OCI-LY1 (cell line): ENCODE measurements around the gene POLG2.
A peak's percentile ranks its signal among the peaks of the same experiment; 100 is the strongest.
"Not testable (repeated sequence)": the region's sequence is repeated elsewhere in the genome, so short reads cannot be mapped to it uniquely, and the experiment has no call there.

Experiments
- H2AFZ ChIP-seq: fragments of 200-600 bp; sonication (generic), shearing (Covaris generic); 2 replicates; pipeline ENCODE4 v1.6.0; 2014; ENCODE audit warnings: antibody characterized with exemption, mild to moderate bottlenecking, low read length
- H3F3A ChIP-seq: fragments of 200-600 bp; sonication (generic), shearing (Covaris generic); 2 replicates; pipeline ENCODE4 v1.6.0; 2014; ENCODE audit warnings: mild to moderate bottlenecking, antibody characterized with exemption, low read length, moderate library complexity; ENCODE audit not compliant: insufficient read depth
- H3K27ac ChIP-seq: fragments of 200-600 bp; sonication (generic); 2 replicates; pipeline ENCODE4 v1.5.1; 2014; ENCODE audit warnings: low read length, mixed run types, mild to moderate bottlenecking, low read depth; ENCODE audit not compliant: poor library complexity, severe bottlenecking
- H3K27me3 ChIP-seq: fragments of 200-600 bp; sonication (generic); 2 replicates; pipeline ENCODE4 v1.6.0; 2014; ENCODE audit warnings: antibody characterized with exemption, mild to moderate bottlenecking, low read length, moderate library complexity; ENCODE audit not compliant: insufficient read depth
- H3K36me3 ChIP-seq: fragments of 200-600 bp; sonication (generic); 2 replicates; pipeline ENCODE4 v1.6.1; 2014; ENCODE audit warnings: mild to moderate bottlenecking, antibody characterized with exemption, low read length, moderate library complexity, mixed read lengths; ENCODE audit not compliant: insufficient read depth
- H3K4me1 ChIP-seq: fragments of 200-600 bp; sonication (generic); 2 replicates; pipeline ENCODE4 v1.5.1; 2014; ENCODE audit warnings: mild to moderate bottlenecking, low read length, moderate library complexity; ENCODE audit not compliant: insufficient read depth, severe bottlenecking
- H3K4me2 ChIP-seq: fragments of 200-600 bp; sonication (generic), shearing (Covaris generic); 2 replicates; pipeline ENCODE4 v1.6.1; 2014; ENCODE audit warnings: low read length
- H3K4me3 ChIP-seq: fragments of 200-600 bp; sonication (generic); 2 replicates; pipeline ENCODE4 v1.5.1; 2014; ENCODE audit warnings: low read length, low read depth, mild to moderate bottlenecking, mixed read lengths; ENCODE audit not compliant: poor library complexity, severe bottlenecking
- H3K79me2 ChIP-seq: fragments of 200-600 bp; shearing (Covaris generic); 2 replicates; pipeline ENCODE4 v1.6.1; 2016; ENCODE audit warnings: mixed run types, low read length, mixed read lengths; ENCODE audit not compliant: insufficient read depth
- H3K9ac ChIP-seq: fragments of 200-600 bp; sonication (generic), shearing (Covaris generic); 2 replicates; pipeline ENCODE4 v1.6.1; 2014; ENCODE audit warnings: mild to moderate bottlenecking, low read length, mixed read lengths
- H3K9me2 ChIP-seq: fragments of 200-600 bp; sonication (generic), shearing (Covaris generic); 2 replicates; pipeline ENCODE4 v1.6.1; 2014; ENCODE audit warnings: low read depth, mild to moderate bottlenecking, low read length, mixed read lengths
- H3K9me3 ChIP-seq: fragments of 200-600 bp; shearing (Covaris generic); 2 replicates; pipeline ENCODE4 v1.6.1; 2014; ENCODE audit warnings: low read length, mixed read lengths
- H4K20me1 ChIP-seq: fragments of 200-600 bp; sonication (generic), shearing (Covaris generic); 2 replicates; pipeline ENCODE4 v1.6.0; 2016; ENCODE audit warnings: mild to moderate bottlenecking, low read length; ENCODE audit not compliant: insufficient read depth
- CTCF ChIP-seq: fragments of 200-600 bp; sonication (generic), shearing (Covaris generic); IDR thresholded peaks from 2 replicates; pipeline ENCODE4 v1.5.1; 2017; ENCODE audit warnings: mild to moderate bottlenecking, antibody characterized with exemption, low read length, moderate library complexity, mixed read lengths
- EZH2 ChIP-seq: fragments of 200-600 bp; sonication (generic), shearing (Covaris generic); IDR thresholded peaks from 2 replicates; pipeline ENCODE4 v1.8.0; 2017; ENCODE audit warnings: borderline replicate concordance, mixed run types, mild to moderate bottlenecking, antibody characterized with exemption, low read length, moderate library complexity, mixed read lengths

Gene POLG2

GRCh38 chr17:64496348-64496785, 487 bp downstream of the POLG2 start:
- peak overlapping the region; percentile 93 for H3K4me2 ChIP-seq
- H4K20me1 ChIP-seq, result no peaks in the 10 kb centered on the region; the same call in 1 of the 2 replicates
- TF ChIP-seq CTCF, result no peak
- no peak for TF ChIP-seq EZH2
- H3K27ac ChIP-seq, result peak overlapping the region; percentile 97
- no peaks in the 10 kb centered on the region for H3K9me3 ChIP-seq
- H3F3A ChIP-seq, result peaks cover 36% of the 10 kb centered on the region
- H3K79me2 ChIP-seq, result peaks cover 13% of the 10 kb centered on the region
- no peak overlapping the region for H2AFZ ChIP-seq
- no peaks in the 10 kb centered on the region for H3K27me3 ChIP-seq
- H3K36me3 ChIP-seq, result peaks cover 66% of the 10 kb centered on the region
- peaks cover 66% of the 10 kb centered on the region for H3K4me1 ChIP-seq
- H3K4me3 ChIP-seq, result peak overlapping the region; percentile 87
- peak overlapping the region; percentile 82 for H3K9ac ChIP-seq
- H3K9me2 ChIP-seq, result no peaks in the 10 kb centered on the region

GRCh38 chr17:64495300-64495699, 1.6 kb downstream of the POLG2 start:
- H3K79me2 ChIP-seq, result peaks cover 13% of the 10 kb centered on the region
- peaks cover 66% of the 10 kb centered on the region for H3K36me3 ChIP-seq
- peak overlapping the region; percentile 82 for H3K9ac ChIP-seq
- not testable (repeated sequence) for H3K27ac ChIP-seq, H3K27me3 ChIP-seq, H3K9me2 ChIP-seq, H3K9me3 ChIP-seq, H2AFZ ChIP-seq, H4K20me1 ChIP-seq
- peak overlapping the region; percentile 93 for H3K4me2 ChIP-seq
- peaks cover 32% of the 10 kb centered on the region for H3F3A ChIP-seq
- H3K4me1 ChIP-seq, result peaks cover 55% of the 10 kb centered on the region
- peak overlapping the region; percentile 87 for H3K4me3 ChIP-seq

- H3K4me3 ChIP-seq, result peak overlapping the region; percentile 87
Measured at GRCh38 chr17:64494121-64494520, 2.7 kb downstream of the POLG2 start.

More at GRCh38 chr17:64494121-64494520, 2.7 kb downstream of the POLG2 start:
- H3K9ac ChIP-seq, result peak overlapping the region; percentile 6; the same call in 1 of the 2 replicates
- H3K36me3 ChIP-seq, result peaks cover 66% of the 10 kb centered on the region
- H3K9me3 ChIP-seq, result no peaks in the 10 kb centered on the region
- peak overlapping the region; percentile 93 for H3K4me2 ChIP-seq
- peaks cover 13% of the 10 kb centered on the region for H3K79me2 ChIP-seq
- H2AFZ ChIP-seq, result no peak overlapping the region
- H3K27me3 ChIP-seq, result no peaks in the 10 kb centered on the region
- H4K20me1 ChIP-seq, result no peaks in the 10 kb centered on the region
- no peaks in the 10 kb centered on the region for H3K9me2 ChIP-seq
- no peak for TF ChIP-seq EZH2
- TF ChIP-seq CTCF, result no peak
- H3K27ac ChIP-seq, result no peak overlapping the region
- peaks cover 43% of the 10 kb centered on the region for H3K4me1 ChIP-seq
- H3F3A ChIP-seq, result peaks cover 20% of the 10 kb centered on the region
